Liver (tissue), 9 donors: ENCODE measurements around the gene THG1L. TPM values are rescaled to one million over a fixed set of nuclear protein-coding genes. Genes with fewer than 3 reads are reported as not detected.

Experiments
- DNase-seq: peaks from one replicate; pipeline ENCODE4 v3.0.0-alpha.2; 2017; ENCODE audit warnings: low spot score
- H3K27ac ChIP-seq, 2 donors: one replicate each; pipeline ENCODE4 v1.7.0; 2013; ENCODE audit warnings: inconsistent platforms in 2 of 2, low read length in 2 of 2, control low read depth in 1 of 2, low read depth in 1 of 2, mild to moderate bottlenecking in 1 of 2
- H3K27me3 ChIP-seq, 4 donors: one replicate each; pipeline versions ENCODE4 v1.6.1 to v1.7.0; 2013; ENCODE audit warnings: low read length in 3 of 4, inconsistent platforms in 1 of 4, mild to moderate bottlenecking in 1 of 4, moderate library complexity in 1 of 4; ENCODE audit not compliant: control insufficient read depth in 4 of 4, insufficient read depth in 4 of 4
- H3K36me3 ChIP-seq, 4 donors: one replicate each; pipeline versions ENCODE4 v1.6.1 to v1.7.0; 2013; ENCODE audit warnings: low read length in 3 of 4, mild to moderate bottlenecking in 3 of 4, low read depth in 1 of 4, moderate library complexity in 1 of 4; ENCODE audit not compliant: control insufficient read depth in 4 of 4, insufficient read depth in 3 of 4
- H3K4me1 ChIP-seq, 4 donors: one replicate each; pipeline versions ENCODE4 v1.6.1 to v1.7.0; 2013; ENCODE audit warnings: low read length in 3 of 4, mild to moderate bottlenecking in 3 of 4, moderate library complexity in 1 of 4; ENCODE audit not compliant: control insufficient read depth in 4 of 4, insufficient read depth in 4 of 4
- H3K4me3 ChIP-seq, 3 donors: one replicate each; pipeline versions ENCODE4 v1.6.1 to v1.7.0; 2013; ENCODE audit warnings: low read length in 3 of 3, control low read depth in 1 of 3, low read depth in 1 of 3, mild to moderate bottlenecking in 1 of 3
- H3K9ac ChIP-seq, 2 donors: one replicate each; pipeline ENCODE4 v1.7.0; 2013; ENCODE audit warnings: low read length in 2 of 2, mild to moderate bottlenecking in 2 of 2, moderate library complexity in 2 of 2, control low read depth in 1 of 2, low read depth in 1 of 2
- H3K9me3 ChIP-seq, 4 donors: one replicate each; pipeline versions ENCODE4 v1.6.1 to v1.7.0; 2013; ENCODE audit warnings: low read length in 3 of 4; ENCODE audit not compliant: control insufficient read depth in 4 of 4
- CTCF ChIP-seq: fragments of 150-350 bp; IDR thresholded peaks from 2 replicates; pipeline ENCODE4 v1.5.1; 2017; ENCODE audit warnings: improper control_type of control experiment, low read depth, low read length; ENCODE audit not compliant: missing input control
- EGR1 ChIP-seq, 2 donors: IDR thresholded peaks; 2 replicates each; pipeline ENCODE4 v1.6.1; 2016 to 2018; ENCODE audit warnings: antibody characterized with exemption in 2 of 2, low read depth in 2 of 2
- FOXA1 ChIP-seq: IDR thresholded peaks from 2 replicates; pipeline ENCODE4 v1.6.1; 2016; ENCODE audit warnings: antibody characterized with exemption
- GABPA ChIP-seq, 2 donors: IDR thresholded peaks in 1 of 2; conservative IDR thresholded peaks in 1 of 2; 2 replicates each; pipeline ENCODE4 v1.6.1; 2016; ENCODE audit warnings: antibody characterized with exemption in 2 of 2, mild to moderate bottlenecking in 1 of 2, moderate library complexity in 1 of 2
- JUND ChIP-seq, 2 donors: IDR thresholded peaks; 2 replicates each; pipeline ENCODE4 v1.6.1; 2016; ENCODE audit warnings: antibody characterized with exemption in 2 of 2
- RAD21 ChIP-seq, 2 donors: IDR thresholded peaks; 2 replicates each; pipeline ENCODE4 v1.6.1; 2016; ENCODE audit warnings: antibody characterized with exemption in 2 of 2, mild to moderate bottlenecking in 2 of 2
- REST ChIP-seq: IDR thresholded peaks from 2 replicates; pipeline ENCODE4 v1.6.1; 2016; ENCODE audit warnings: antibody characterized with exemption, mild to moderate bottlenecking
- TAF1 ChIP-seq: conservative IDR thresholded peaks from 2 replicates; pipeline ENCODE4 v1.6.1; 2016; ENCODE audit warnings: antibody characterized with exemption, mild to moderate bottlenecking
- YY1 ChIP-seq: IDR thresholded peaks from 2 replicates; pipeline ENCODE4 v1.6.1; 2016; ENCODE audit warnings: antibody characterized with exemption, mild to moderate bottlenecking
- ZBTB33 ChIP-seq: IDR thresholded peaks from 2 replicates; pipeline ENCODE4 v1.6.1; 2016; ENCODE audit warnings: antibody characterized with exemption
- WGBS: extraction: QIAGEN DNeasy Blood & Tissue Kit; methylation state at CpG from one replicate; pipeline ENCODE4 v1.1.7; 2013; 5-methylcytosine and 5-hydroxymethylcytosine counted together
- polyA plus RNA-seq, 2 donors: library from polyadenylated mRNA; stranded (reverse) in 1 of 2; unstranded in 1 of 2; fragments of 200-250 nt in 1 of 2; fragments of >200 nt in 1 of 2; fragmentation: Nextera tagmentation in 1 of 2; extraction: Ambion mirVana in 1 of 2; gene quantifications; one replicate each; pipeline versions ENCODE4 v1.2.1 to v1.2.3, GENCODE V29; 2013 to 2015
- total RNA-seq, 2 donors: library from RNA; depleted of rRNA; stranded (reverse); fragments of >200 nt; gene quantifications; one replicate each; pipeline ENCODE4 v1.2.3, GENCODE V29; 2014
- donor health status: healthy.
- donor health status: healthy.
- donor health status: healthy.
- donor health status: healthy.
- donor health status: healthy.

THG1L gene
- total and polyA plus RNA-seq, 4 donors = 3.9 to 12.6 (median 5.3) TPM

- peaks cover 4 to 8% (median 6%) of the 10 kb centered on the region in 4 donors for H3K36me3 ChIP-seq
Observed at GRCh38 chr5:157758706-157759105, 27.5 kb downstream of the THG1L start.

More at GRCh38 chr5:157758706-157759105, 27.5 kb downstream of the THG1L start:
- no peak overlapping the region for H3K4me3 ChIP-seq
- TF ChIP-seq GABPA (IDR thresholded peaks at IDR 0.05 in 1 of 2, conservative IDR thresholded peaks at IDR 0.05 in 1 of 2) (no peak), FOXA1 (no peak), YY1 (no peak), JUND (IDR thresholded peaks at IDR 0.05) (no peak), CTCF (no peak), TAF1 (no peak), RAD21 (IDR thresholded peaks at IDR 0.05) (no peak), EGR1 (IDR thresholded peaks at IDR 0.05; ENCODE audit: low read depth in 2 of 2) (no peak), REST (no peak), ZBTB33 (no peak)
- no peak overlapping the region for H3K27ac ChIP-seq
- H3K9me3 ChIP-seq = no peaks in the 10 kb centered on the region
- H3K4me1 ChIP-seq = peaks cover 0 to 7% (median 2%) of the 10 kb centered on the region in 4 donors
- DNase-seq = no peak
- 93% methylated on average over 1 of the region's 1 CpG for WGBS
- H3K27me3 ChIP-seq = no peaks in the 10 kb centered on the region
- H3K9ac ChIP-seq = no peak overlapping the region
